Activated CD8-positive, alpha-beta T cell treated with anti-CD3 and anti-CD28 coated beads, Interleukin-2, amount 10 ng/mL, durations not matched to agents 7 days and 5 days (primary cell): Measurements from ENCODE around the gene PIWIL4. TPM values are rescaled to one million over a fixed set of nuclear protein-coding genes. Genes with fewer than 3 reads are reported as not detected.

Source experiments
- ATAC-seq: fragments of 150-1000 bp; cut with Tn5 transposase; one replicate; pipeline ENCODE4 v1.10.0; 2021; ENCODE audit warnings: moderate library complexity
- CTCF ChIA-PET: fragments of 350-600 bp; sonication (Branson Sonifier 250); formaldehyde crosslinking; loops from one replicate; lab custom pipeline; 2021; ENCODE audit warnings: antibody characterized with exemption; lab: Charles Lee
- POLR2A ChIA-PET: fragments of 350-600 bp; sonication (Branson Sonifier 250); formaldehyde crosslinking; loops from one replicate; lab custom pipeline; 2021; ENCODE audit warnings: antibody characterized with exemption; lab: Charles Lee
- DNase-seq: peaks from one replicate; pipeline ENCODE4 v3.0.0-alpha.2; 2020
- H3K27ac Mint-ChIP-seq: one replicate; pipeline ENCODE4 v1.8.0; 2021; ENCODE audit warnings: mild to moderate bottlenecking, mixed read lengths
- H3K27me3 Mint-ChIP-seq: one replicate; pipeline ENCODE4 v1.8.0; 2021; ENCODE audit warnings: low read depth, mixed read lengths
- H3K36me3 Mint-ChIP-seq: one replicate; pipeline ENCODE4 v1.8.0; 2021; ENCODE audit warnings: low read depth, mixed read lengths
- H3K4me1 Mint-ChIP-seq: one replicate; pipeline ENCODE4 v1.8.0; 2021; ENCODE audit warnings: low read depth, mixed read lengths
- H3K4me3 Mint-ChIP-seq: one replicate; pipeline ENCODE4 v1.8.0; 2021; ENCODE audit warnings: mild to moderate bottlenecking, mixed read lengths
- H3K9me3 Mint-ChIP-seq: one replicate; pipeline ENCODE4 v1.8.0; 2022; ENCODE audit warnings: mixed read lengths; ENCODE audit not compliant: insufficient read depth
- total RNA-seq, 2 experiments: library from RNA; stranded (reverse); gene quantifications; one replicate each; pipeline ENCODE4 v1.2.3, GENCODE V29; 2021

The PIWIL4 gene
- total RNA-seq, 2 experiments from 2014 or later, result 0.39 to 0.53 TPM

DNA sequence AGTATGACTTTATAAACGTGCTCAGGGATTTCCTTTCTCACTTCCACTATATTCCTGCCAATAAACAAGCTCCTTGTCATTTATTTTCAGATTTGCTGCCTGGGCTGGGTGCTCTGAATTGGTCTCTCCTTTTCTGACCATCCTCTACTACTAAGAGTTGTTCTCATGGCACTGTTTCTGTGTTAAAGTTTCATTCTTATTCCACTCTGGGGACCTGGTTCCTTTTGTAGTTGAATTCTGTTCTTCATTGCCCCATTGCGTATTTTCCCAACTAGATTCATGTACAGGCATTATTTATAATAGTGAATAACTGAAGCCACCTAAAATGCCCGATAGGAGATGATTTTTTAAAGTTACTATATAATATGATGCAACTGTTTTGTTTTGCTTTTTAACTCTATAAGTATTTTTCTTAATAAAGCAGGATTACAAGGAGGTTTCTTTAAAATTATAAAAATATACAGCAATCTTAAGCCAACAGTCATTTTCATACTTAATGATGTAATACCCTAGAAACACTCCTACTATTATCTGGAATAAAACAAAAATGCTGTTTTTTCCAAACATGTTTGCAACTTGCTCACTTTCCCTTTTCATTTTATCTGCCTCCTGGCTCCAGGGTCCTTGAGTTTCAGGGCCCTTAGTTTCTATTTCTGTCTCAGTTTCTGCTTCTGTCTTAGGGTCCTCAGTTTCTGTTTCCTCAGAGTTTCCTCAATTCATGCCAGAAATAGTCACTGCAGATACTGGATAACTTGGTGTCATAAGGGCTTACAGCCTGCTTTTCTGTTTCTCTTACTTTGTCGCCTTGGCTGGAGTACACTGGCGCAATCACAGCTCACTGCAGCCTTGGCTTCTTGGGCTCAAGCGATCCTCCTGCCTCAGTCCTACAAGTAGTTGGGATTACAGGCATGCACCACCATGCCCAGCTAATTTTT lies 33.2 kb upstream of the PIWIL4 start:
- no peak for ATAC-seq
- CTCF ChIA-PET, result interaction anchor here (1.3 kb wide), 1 partner anchor 29 kb away, joined by 3 read pairs; no protein-coding TSS in a partner anchor
- no peak for DNase-seq
- Mint-ChIP-seq H3K4me1 (no peaks in the 10 kb centered on the region), H3K36me3 (no peaks in the 10 kb centered on the region), H3K27ac (no peak overlapping the region), H3K9me3 (no peaks in the 10 kb centered on the region), H3K4me3 (no peak overlapping the region), H3K27me3 (peaks cover 35% of the 10 kb centered on the region)
- POLR2A ChIA-PET, result no interaction called here

DNA sequence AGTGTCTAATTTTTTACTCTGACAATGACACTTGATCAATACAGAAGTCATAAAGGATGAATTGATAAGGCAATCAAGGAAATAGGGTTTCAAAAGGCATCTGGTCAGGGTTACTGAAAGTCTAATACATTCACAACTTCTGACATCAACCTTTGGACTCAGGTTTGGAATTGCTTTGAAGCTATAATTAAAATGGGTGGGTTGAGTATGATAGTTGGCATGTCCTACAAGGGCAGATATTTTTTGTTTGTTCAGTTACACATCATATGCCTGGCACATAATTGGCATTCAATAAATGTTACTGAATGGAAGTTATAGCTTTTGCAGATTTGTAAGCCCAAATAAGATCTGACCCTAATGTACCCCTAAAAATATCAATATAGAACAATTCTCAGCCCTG lies 30.8 kb upstream of the PIWIL4 start:
- ChIA-PET CTCF (interaction anchor here (1.5 kb wide), 1 partner anchor 15 kb away, joined by 3 read pairs; no protein-coding TSS in a partner anchor), POLR2A (no interaction called here)
- DNase-seq (no peak), ATAC-seq (no peak)
- Mint-ChIP-seq H3K9me3 (no peaks in the 10 kb centered on the region), H3K27me3 (peaks cover 28% of the 10 kb centered on the region), H3K27ac (no peak overlapping the region), H3K4me3 (no peak overlapping the region), H3K4me1 (no peaks in the 10 kb centered on the region), H3K36me3 (no peaks in the 10 kb centered on the region)

DNA sequence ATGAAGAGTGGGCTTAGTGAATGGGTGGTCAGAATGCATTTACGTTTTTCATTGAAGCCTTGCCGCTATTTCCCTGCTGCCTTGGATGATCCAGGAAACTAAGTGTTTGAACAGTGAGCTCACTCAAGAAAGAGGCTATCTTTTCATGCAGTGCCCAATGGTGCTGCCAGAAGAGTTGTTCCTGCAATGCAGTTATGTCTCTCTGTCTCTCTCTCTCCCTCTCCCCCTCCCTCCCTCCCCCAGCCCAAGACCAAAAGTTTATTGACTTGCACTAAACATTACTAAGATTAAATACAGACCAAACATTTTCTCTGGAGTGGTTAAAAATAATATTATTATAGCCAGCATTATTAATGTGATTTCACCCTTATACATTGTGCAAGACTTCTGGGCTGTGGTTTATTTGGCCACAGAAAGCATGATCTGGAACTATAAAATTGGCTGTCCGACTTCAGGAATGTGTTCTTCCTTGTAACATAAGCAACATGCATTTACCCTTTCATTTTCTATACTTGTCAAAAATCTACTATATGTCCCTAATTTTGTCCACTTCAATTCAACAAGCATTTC lies 30.1 kb upstream of the PIWIL4 start:
- DNase-seq (no peak), ATAC-seq (no peak)
- peaks cover 28% of the 10 kb centered on the region for H3K27me3 Mint-ChIP-seq
- no peaks in the 10 kb centered on the region for H3K9me3 Mint-ChIP-seq
- ChIA-PET POLR2A (no interaction called here), CTCF (interaction anchor here (0.6 kb wide), 1 partner anchor 39 kb away, joined by 3 read pairs; no protein-coding TSS in a partner anchor)
- H3K36me3 Mint-ChIP-seq, result no peaks in the 10 kb centered on the region
- H3K27ac Mint-ChIP-seq, result no peak overlapping the region
- H3K4me3 Mint-ChIP-seq, result no peak overlapping the region
- H3K4me1 Mint-ChIP-seq, result no peaks in the 10 kb centered on the region

DNA sequence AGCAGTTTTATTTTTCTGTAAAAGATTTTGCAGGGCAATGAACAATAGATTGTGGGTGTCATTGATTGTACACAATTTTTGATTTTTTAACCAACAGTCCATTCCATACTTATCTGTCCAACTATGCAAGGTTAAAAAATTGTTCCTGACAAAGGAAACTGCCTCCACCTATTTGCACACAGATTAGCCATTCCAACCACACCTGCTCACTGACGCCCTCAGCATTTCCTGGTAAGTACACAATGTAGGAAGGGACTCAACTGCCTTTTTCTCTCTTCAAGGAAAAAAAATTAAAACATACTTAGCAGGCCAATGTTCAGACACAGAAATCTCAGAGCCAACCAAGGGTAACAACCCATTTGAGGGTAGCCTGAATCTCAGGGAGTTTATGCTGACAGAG lies 27.7 kb upstream of the PIWIL4 start:
- H3K27ac Mint-ChIP-seq, result no peak overlapping the region
- no peaks in the 10 kb centered on the region for H3K9me3 Mint-ChIP-seq
- POLR2A ChIA-PET, result no interaction called here
- CTCF ChIA-PET, result no interaction called here
- DNase-seq (no peak), ATAC-seq (no peak)
- H3K4me3 Mint-ChIP-seq, result no peak overlapping the region
- H3K36me3 Mint-ChIP-seq, result no peaks in the 10 kb centered on the region
- peaks cover 24% of the 10 kb centered on the region for H3K27me3 Mint-ChIP-seq
- peaks cover 11% of the 10 kb centered on the region for H3K4me1 Mint-ChIP-seq

DNA sequence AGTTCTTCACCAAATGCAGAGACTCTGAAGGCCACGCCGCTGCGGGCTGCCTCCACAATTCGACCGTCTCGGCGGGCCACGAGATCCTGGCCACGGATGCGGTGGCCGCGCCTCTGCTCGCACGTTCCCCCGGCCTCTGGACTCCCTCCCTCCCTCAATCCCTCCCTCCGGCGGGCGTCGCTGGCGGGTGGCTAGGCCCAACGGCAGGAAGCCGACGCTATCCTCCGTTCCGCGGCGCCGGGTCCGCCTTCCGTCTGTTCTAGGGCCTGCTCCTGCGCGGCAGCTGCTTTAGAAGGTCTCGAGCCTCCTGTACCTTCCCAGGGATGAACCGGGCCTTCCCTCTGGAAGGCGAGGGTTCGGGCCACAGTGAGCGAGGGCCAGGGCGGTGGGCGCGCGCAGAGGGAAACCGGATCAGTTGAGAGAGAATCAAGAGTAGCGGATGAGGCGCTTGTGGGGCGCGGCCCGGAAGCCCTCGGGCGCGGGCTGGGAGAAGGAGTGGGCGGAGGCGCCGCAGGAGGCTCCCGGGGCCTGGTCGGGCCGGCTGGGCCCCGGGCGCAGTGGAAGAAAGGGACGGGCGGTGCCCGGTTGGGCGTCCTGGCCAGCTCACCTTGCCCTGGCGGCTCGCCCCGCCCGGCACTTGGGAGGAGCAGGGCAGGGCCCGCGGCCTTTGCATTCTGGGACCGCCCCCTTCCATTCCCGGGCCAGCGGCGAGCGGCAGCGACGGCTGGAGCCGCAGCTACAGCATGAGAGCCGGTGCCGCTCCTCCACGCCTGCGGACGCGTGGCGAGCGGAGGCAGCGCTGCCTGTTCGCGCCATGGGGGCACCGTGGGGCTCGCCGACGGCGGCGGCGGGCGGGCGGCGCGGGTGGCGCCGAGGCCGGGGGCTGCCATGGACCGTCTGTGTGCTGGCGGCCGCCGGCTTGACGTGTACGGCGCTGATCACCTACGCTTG lies 23.2 kb upstream of the PIWIL4 start, which contains the start of gene FUT4:
Gene FUT4, plus strand, starts transcription at position 227 of the 951 bp plus-strand sequence. Its CDS starts 213 bp downstream, at position 440.
- H3K36me3 Mint-ChIP-seq, result peaks cover 10% of the 10 kb centered on the region
- H3K4me1 Mint-ChIP-seq, result peaks cover 38% of the 10 kb centered on the region
- no peaks in the 10 kb centered on the region for H3K9me3 Mint-ChIP-seq
- CTCF ChIA-PET, result interaction anchor here (0.6 to 0.9 kb wide), 2 partner anchors 24 to 28 kb away, joined by 3 to 4 read pairs; no protein-coding TSS in a partner anchor
- H3K4me3 Mint-ChIP-seq, result peak within 1 kb of the TSS; percentile 99
- peak within 1 kb of the TSS; percentile 100 for H3K27ac Mint-ChIP-seq
- DNase-seq, result peak; percentile 78
- POLR2A ChIA-PET, result interaction anchor here (0.5 to 1.7 kb wide), 4 partner anchors 11 to 1348 kb away, joined by 4 to 5 read pairs (median 4); partner anchors contain the start of genes CWC15, KDM4D and PANX1
- peak; percentile 87 for ATAC-seq
- H3K27me3 Mint-ChIP-seq, result peaks cover 2% of the 10 kb centered on the region

DNA sequence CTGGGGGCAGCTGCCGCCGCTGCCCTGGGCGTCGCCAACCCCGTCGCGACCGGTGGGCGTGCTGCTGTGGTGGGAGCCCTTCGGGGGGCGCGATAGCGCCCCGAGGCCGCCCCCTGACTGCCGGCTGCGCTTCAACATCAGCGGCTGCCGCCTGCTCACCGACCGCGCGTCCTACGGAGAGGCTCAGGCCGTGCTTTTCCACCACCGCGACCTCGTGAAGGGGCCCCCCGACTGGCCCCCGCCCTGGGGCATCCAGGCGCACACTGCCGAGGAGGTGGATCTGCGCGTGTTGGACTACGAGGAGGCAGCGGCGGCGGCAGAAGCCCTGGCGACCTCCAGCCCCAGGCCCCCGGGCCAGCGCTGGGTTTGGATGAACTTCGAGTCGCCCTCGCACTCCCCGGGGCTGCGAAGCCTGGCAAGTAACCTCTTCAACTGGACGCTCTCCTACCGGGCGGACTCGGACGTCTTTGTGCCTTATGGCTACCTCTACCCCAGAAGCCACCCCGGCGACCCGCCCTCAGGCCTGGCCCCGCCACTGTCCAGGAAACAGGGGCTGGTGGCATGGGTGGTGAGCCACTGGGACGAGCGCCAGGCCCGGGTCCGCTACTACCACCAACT lies 22.4 kb upstream of the PIWIL4 start:
- Mint-ChIP-seq H3K27ac (peak overlapping the region; percentile 79), H3K36me3 (peaks cover 15% of the 10 kb centered on the region), H3K27me3 (no peaks in the 10 kb centered on the region), H3K9me3 (no peaks in the 10 kb centered on the region), H3K4me3 (peak overlapping the region; percentile 75), H3K4me1 (peaks cover 38% of the 10 kb centered on the region)
- ChIA-PET POLR2A (interaction anchor here (0.5 to 1.7 kb wide), 3 partner anchors 416 to 1349 kb away, joined by 4 to 5 read pairs (median 4); partner anchors contain the start of genes CWC15, KDM4D and PANX1), CTCF (interaction anchor here (0.9 to 1.2 kb wide), 2 partner anchors 25 kb away, joined by 4 read pairs; no protein-coding TSS in a partner anchor)
- ATAC-seq (no peak), DNase-seq (no peak)

DNA sequence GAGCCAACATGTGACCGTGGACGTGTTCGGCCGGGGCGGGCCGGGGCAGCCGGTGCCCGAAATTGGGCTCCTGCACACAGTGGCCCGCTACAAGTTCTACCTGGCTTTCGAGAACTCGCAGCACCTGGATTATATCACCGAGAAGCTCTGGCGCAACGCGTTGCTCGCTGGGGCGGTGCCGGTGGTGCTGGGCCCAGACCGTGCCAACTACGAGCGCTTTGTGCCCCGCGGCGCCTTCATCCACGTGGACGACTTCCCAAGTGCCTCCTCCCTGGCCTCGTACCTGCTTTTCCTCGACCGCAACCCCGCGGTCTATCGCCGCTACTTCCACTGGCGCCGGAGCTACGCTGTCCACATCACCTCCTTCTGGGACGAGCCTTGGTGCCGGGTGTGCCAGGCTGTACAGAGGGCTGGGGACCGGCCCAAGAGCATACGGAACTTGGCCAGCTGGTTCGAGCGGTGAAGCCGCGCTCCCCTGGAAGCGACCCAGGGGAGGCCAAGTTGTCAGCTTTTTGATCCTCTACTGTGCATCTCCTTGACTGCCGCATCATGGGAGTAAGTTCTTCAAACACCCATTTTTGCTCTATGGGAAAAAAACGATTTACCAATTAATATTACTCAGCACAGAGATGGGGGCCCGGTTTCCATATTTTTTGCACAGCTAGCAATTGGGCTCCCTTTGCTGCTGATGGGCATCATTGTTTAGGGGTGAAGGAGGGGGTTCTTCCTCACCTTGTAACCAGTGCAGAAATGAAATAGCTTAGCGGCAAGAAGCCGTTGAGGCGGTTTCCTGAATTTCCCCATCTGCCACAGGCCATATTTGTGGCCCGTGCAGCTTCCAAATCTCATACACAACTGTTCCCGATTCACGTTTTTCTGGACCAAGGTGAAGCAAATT lies 21.7 kb upstream of the PIWIL4 start:
- CTCF ChIA-PET, result interaction anchor here (1.2 kb wide), 1 partner anchor 25 kb away, joined by 4 read pairs; no protein-coding TSS in a partner anchor
- no peak for DNase-seq
- peak overlapping the region; percentile 79 for H3K27ac Mint-ChIP-seq

DNA sequence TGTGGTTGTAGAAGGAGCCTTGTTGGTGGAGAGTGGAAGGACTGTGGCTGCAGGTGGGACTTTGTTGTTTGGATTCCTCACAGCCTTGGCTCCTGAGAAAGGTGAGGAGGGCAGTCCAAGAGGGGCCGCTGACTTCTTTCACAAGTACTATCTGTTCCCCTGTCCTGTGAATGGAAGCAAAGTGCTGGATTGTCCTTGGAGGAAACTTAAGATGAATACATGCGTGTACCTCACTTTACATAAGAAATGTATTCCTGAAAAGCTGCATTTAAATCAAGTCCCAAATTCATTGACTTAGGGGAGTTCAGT lies 21.1 kb upstream of the PIWIL4 start:
- ChIA-PET POLR2A (no interaction called here), CTCF (interaction anchor here (1.2 kb wide), 1 partner anchor 26 kb away, joined by 4 read pairs; no protein-coding TSS in a partner anchor)
- H3K27me3 Mint-ChIP-seq, result no peaks in the 10 kb centered on the region
- H3K4me3 Mint-ChIP-seq, result peak overlapping the region; percentile 75
- ATAC-seq (no peak), DNase-seq (no peak)
- no peaks in the 10 kb centered on the region for H3K9me3 Mint-ChIP-seq
- no peak overlapping the region for H3K27ac Mint-ChIP-seq
- peaks cover 18% of the 10 kb centered on the region for H3K36me3 Mint-ChIP-seq
- peaks cover 38% of the 10 kb centered on the region for H3K4me1 Mint-ChIP-seq

More for the DNA sequence above, 21.7 kb upstream of the PIWIL4 start:
- peaks cover 38% of the 10 kb centered on the region for H3K4me1 Mint-ChIP-seq
- peak overlapping the region; percentile 75 for H3K4me3 Mint-ChIP-seq
- ATAC-seq, result no peak
- H3K27me3 Mint-ChIP-seq, result no peaks in the 10 kb centered on the region
- POLR2A ChIA-PET, result no interaction called here
- no peaks in the 10 kb centered on the region for H3K9me3 Mint-ChIP-seq
- H3K36me3 Mint-ChIP-seq, result peaks cover 16% of the 10 kb centered on the region

DNA sequence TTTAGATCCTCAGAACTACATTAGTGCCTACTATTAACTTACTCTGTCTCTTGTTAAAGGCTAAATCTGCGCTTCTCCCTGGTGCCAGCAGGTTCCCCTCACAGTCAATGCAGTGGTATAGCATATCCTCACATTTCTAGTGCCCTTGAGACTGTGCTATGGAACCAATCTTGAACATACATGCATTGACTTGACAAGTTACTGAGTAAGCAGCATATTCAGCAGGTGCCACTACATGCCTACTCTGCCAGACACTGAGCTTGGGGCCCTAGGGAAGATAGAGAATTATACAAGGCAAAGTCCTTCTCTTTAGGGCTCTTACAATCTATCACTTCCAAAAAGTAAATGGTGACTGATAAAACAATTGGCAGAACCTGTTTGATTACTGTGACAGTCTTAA lies 20.3 kb upstream of the PIWIL4 start:
- POLR2A ChIA-PET, result no interaction called here

DNA sequence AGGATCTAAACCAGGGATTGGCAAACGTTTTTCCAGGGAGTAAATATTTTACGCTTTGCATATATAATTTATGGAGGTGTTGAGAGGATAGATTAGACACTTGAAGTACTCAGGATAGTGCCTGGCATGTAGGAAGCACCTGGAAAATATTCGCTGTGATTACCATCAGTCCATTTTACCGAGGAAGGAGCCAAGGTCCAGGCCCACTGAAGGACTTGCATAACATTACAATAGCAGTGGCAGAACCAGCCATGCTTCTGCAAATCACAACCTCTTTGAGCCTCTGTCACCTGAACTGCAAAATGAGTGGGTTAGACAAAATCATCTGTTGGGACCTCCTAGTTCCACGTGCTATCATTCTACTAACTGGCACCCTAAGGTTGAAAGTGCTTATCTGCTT lies 18.0 kb upstream of the PIWIL4 start:
- ATAC-seq, result no peak
- Mint-ChIP-seq H3K9me3 (no peaks in the 10 kb centered on the region), H3K4me3 (no peak overlapping the region), H3K36me3 (peaks cover 18% of the 10 kb centered on the region), H3K27ac (no peak overlapping the region), H3K4me1 (peaks cover 28% of the 10 kb centered on the region), H3K27me3 (no peaks in the 10 kb centered on the region)
- DNase-seq, result no peak
- ChIA-PET POLR2A (no interaction called here), CTCF (no interaction called here)

More for the DNA sequence above, 20.3 kb upstream of the PIWIL4 start:
- H3K9me3 Mint-ChIP-seq, result no peaks in the 10 kb centered on the region
- ATAC-seq (no peak), DNase-seq (no peak)
- H3K27me3 Mint-ChIP-seq, result no peaks in the 10 kb centered on the region
- H3K4me1 Mint-ChIP-seq, result peaks cover 38% of the 10 kb centered on the region
- CTCF ChIA-PET, result interaction anchor here (0.6 to 1.3 kb wide), 2 partner anchors 25 to 27 kb away, joined by 3 read pairs; no protein-coding TSS in a partner anchor
- H3K27ac Mint-ChIP-seq, result no peak overlapping the region
- peaks cover 18% of the 10 kb centered on the region for H3K36me3 Mint-ChIP-seq
- peak overlapping the region; percentile 6 for H3K4me3 Mint-ChIP-seq
